Stimulated activated effector memory CD8-positive, alpha-beta T cell treated with anti-CD3 and anti-CD28 coated beads, Interleukin-12 subunit alpha, Interleukin-12 subunit beta, amount 100 ng/mL, for 72 hours (primary cell): ENCODE data around the gene DHRS3.

Source experiments
- ATAC-seq: fragments of 150-1000 bp; cut with Tn5 transposase; 2 replicates; pipeline ENCODE4 v1.10.0; 2021
- DNase-seq, 2 donors: peaks; one replicate each; pipeline ENCODE4 v3.0.0; 2021 to 2022; ENCODE audit warnings: low spot score in 2 of 2
- H3K27ac Mint-ChIP-seq: one replicate; pipeline ENCODE4 v1.8.0; 2022; ENCODE audit warnings: mild to moderate bottlenecking, mixed read lengths
- H3K36me3 Mint-ChIP-seq: one replicate; pipeline ENCODE4 v1.8.0; 2022; ENCODE audit warnings: mild to moderate bottlenecking, mixed read lengths
- H3K4me1 Mint-ChIP-seq: one replicate; pipeline ENCODE4 v1.8.0; 2022; ENCODE audit warnings: mixed read lengths
- H3K4me3 Mint-ChIP-seq: one replicate; pipeline ENCODE4 v1.8.0; 2022; ENCODE audit warnings: mild to moderate bottlenecking, mixed read lengths
- H3K9me3 Mint-ChIP-seq: one replicate; pipeline ENCODE4 v1.8.0; 2022; ENCODE audit warnings: mixed read lengths

The DHRS3 gene

DNA sequence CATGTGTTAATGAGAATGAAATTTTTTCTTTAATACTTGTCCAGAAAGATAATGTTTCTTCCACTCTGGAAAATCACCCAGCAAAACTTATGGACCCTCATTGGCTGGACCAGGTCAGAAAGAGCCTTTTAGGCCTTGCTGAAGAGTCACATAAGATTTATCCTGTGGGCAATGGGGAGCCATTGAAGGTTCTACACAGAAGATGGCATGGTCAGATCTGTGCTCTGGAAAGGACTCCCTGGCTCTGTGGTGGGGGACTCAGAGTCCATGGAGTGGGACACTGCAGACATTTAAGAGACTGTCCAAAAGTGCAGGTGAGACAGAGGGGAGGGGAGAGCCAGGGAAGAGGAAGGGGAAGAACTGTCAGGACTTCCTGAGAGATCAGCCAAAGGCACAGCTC, 66.4 kb downstream of the DHRS3 start:
- Mint-ChIP-seq H3K4me3 (no peak overlapping the region), H3K27ac (peak overlapping the region; percentile 61), H3K4me1 (peaks cover 13% of the 10 kb centered on the region), H3K36me3 (no peaks in the 10 kb centered on the region), H3K9me3 (no peaks in the 10 kb centered on the region)
- DNase-seq, result no peak
- ATAC-seq, result no peak

GRCh38 chr1:12549460-12550349, 68.3 kb downstream of the DHRS3 start:
- H3K4me3 Mint-ChIP-seq, result no peak overlapping the region
- H3K4me1 Mint-ChIP-seq, result peaks cover 10% of the 10 kb centered on the region
- H3K27ac Mint-ChIP-seq, result peak overlapping the region; percentile 58
- no peaks in the 10 kb centered on the region for H3K36me3 Mint-ChIP-seq
- DNase-seq, result no peak
- H3K9me3 Mint-ChIP-seq, result no peaks in the 10 kb centered on the region
- ATAC-seq, result no peak

DNA sequence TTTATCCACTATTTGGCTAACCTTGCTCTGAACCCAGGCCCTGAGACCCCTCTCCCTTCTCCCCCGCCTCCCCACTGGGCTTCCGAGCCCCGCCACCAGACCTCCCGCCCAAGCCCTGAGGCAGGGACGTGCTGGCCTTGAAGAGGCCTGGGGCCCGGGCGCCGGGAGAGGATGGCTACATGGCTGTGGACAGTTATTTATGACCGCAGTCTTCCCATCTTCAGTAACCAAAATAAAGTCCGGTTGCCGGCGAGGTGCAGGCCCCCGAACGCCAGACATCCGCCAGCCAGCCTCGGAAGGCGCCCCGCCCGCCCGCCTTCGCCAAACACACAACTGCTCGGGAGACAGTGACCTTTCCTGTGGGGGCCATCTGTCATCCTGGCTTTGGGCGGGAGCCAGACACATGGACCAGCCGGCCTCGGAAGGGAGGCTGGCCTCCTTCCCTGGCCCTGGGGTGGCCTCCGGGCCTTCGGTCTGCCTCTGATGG, 69.0 kb downstream of the DHRS3 start:
- H3K27ac Mint-ChIP-seq, result no peak overlapping the region
- no peak for ATAC-seq
- H3K4me3 Mint-ChIP-seq, result no peak overlapping the region
- no peak for DNase-seq
- no peaks in the 10 kb centered on the region for H3K9me3 Mint-ChIP-seq
- no peaks in the 10 kb centered on the region for H3K36me3 Mint-ChIP-seq
- peaks cover 8% of the 10 kb centered on the region for H3K4me1 Mint-ChIP-seq

DNA sequence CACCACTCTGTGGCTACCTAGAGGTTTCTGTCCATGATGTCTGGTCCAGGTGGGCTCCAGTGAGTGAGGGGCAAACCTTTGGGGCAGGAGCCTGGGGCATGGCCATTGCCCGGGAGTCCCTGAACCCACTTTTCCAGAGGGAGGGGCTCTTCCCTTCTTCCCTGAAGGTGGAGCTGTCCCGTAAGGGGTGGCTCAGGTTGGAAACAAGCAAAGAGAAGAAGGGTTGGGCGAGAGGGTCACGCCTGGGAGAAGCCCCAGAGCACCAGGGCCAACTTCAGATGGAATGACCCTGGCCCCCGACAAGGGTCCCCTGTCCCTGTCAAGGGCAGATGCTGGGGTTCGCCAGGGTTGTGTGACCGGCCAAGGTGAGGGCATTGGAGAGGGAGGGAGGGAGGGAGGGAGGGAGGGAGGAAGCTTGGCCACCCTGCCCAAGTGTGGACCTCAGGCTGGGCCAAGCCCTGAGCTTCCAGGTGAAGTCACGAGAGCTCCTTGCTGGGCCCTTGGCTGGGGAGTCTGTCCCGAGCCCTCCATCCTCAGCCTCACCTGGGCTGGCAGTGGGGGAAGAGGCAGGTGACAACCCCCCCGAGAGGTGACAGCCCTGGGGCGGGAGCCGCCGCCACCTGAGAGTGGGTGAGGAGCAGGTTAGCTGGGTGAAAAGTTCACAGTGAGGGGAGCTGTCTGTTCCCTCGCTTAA, 69.6 kb downstream of the DHRS3 start:
- ATAC-seq (no peak), DNase-seq (no peak)
- H3K4me1 Mint-ChIP-seq, result peaks cover 6% of the 10 kb centered on the region
- H3K9me3 Mint-ChIP-seq, result no peaks in the 10 kb centered on the region
- H3K36me3 Mint-ChIP-seq, result no peaks in the 10 kb centered on the region
- H3K27ac Mint-ChIP-seq, result no peak overlapping the region
- H3K4me3 Mint-ChIP-seq, result no peak overlapping the region

GRCh38 chr1:12547586-12548225, 70.3 kb downstream of the DHRS3 start:
- Mint-ChIP-seq H3K27ac (no peak overlapping the region), H3K4me1 (peaks cover 6% of the 10 kb centered on the region), H3K9me3 (no peaks in the 10 kb centered on the region), H3K4me3 (no peak overlapping the region), H3K36me3 (no peaks in the 10 kb centered on the region)
- no peak for ATAC-seq
- no peak for DNase-seq

DNA sequence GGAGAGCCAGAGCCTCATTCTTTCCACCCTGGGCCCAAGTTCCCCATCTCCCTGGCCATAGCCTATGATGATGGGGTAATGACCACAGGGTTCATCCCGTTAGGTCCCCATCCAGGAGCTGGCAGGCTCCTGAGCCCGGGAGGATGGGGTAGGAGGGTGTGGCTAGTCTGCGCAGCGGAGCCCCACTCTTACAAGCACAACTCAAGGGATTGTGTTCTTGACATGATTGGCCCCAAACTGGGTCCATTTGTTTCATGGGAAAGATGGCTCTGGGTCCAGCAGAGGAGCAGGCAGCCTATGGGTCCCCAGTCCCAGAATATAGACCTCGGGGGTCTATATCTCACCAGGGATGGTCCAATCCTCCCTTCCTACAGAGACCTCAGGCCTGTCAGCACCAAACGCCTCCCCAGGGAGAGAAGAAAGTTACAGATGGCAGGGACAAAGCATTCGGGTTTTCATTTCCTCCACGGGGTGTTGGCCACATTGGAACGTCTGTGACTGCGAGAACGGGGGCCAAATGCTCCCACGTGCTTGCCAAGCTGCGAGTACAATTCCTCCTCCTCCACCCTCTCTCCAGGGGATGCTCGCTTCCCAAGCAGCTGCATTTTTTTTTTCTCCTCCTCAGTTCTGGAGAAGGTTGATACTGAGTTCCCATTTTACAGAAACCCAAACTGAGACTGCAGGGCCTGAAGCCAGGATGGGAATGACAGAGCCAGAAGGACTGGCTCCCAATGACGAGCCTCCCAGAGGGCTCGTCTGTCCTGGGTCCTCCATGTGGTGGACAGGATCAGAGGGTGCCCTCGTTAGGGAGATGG, 71.0 kb downstream of the DHRS3 start:
- no peak overlapping the region for H3K27ac Mint-ChIP-seq
- no peaks in the 10 kb centered on the region for H3K36me3 Mint-ChIP-seq
- no peak for DNase-seq
- peaks cover 6% of the 10 kb centered on the region for H3K4me1 Mint-ChIP-seq
- H3K9me3 Mint-ChIP-seq, result no peaks in the 10 kb centered on the region
- ATAC-seq, result no peak
- no peak overlapping the region for H3K4me3 Mint-ChIP-seq

- Mint-ChIP-seq H3K27ac (no peak overlapping the region), H3K9me3 (no peaks in the 10 kb centered on the region), H3K4me3 (no peak overlapping the region), H3K36me3 (no peaks in the 10 kb centered on the region), H3K4me1 (peaks cover 6% of the 10 kb centered on the region)
- ATAC-seq (no peak), DNase-seq (no peak)
Measured at GRCh38 chr1:12544992-12545391, 73.0 kb downstream of the DHRS3 start.

GRCh38 chr1:12544357-12544756, 73.7 kb downstream of the DHRS3 start:
- no peaks in the 10 kb centered on the region for H3K9me3 Mint-ChIP-seq

DNA sequence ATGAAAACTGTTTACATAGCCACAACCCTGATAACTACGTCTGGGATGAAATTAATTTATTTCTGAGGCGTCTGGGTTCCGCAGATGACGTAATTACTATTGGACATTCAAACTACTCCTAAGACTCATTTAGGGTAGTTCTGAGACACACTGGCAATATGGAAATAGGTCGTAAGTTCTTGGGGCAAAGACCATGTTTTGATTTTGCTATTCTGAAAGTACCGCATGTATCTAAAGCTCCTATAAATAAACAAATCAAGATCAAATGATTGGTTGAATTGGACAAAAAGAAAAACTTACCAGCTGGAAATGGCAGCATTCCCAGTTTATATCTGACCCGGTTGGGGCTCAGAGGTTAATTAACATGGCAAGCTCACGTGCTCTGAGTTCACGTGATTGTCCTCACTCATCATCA, 74.3 kb downstream of the DHRS3 start:
- H3K36me3 Mint-ChIP-seq, result no peaks in the 10 kb centered on the region
- no peaks in the 10 kb centered on the region for H3K9me3 Mint-ChIP-seq
- DNase-seq, result no peak

More at GRCh38 chr1:12544357-12544756, 73.7 kb downstream of the DHRS3 start:
- Mint-ChIP-seq H3K27ac (no peak overlapping the region), H3K4me3 (no peak overlapping the region), H3K36me3 (no peaks in the 10 kb centered on the region), H3K4me1 (no peaks in the 10 kb centered on the region)
- ATAC-seq (no peak), DNase-seq (no peak)

GRCh38 chr1:12542616-12543592, 75.1 kb downstream of the DHRS3 start:
- peak overlapping the region; percentile 65 for H3K27ac Mint-ChIP-seq
- H3K4me3 Mint-ChIP-seq, result no peak overlapping the region
- H3K9me3 Mint-ChIP-seq, result no peaks in the 10 kb centered on the region
- ATAC-seq (no peak), DNase-seq (no peak)
- H3K36me3 Mint-ChIP-seq, result no peaks in the 10 kb centered on the region
- no peaks in the 10 kb centered on the region for H3K4me1 Mint-ChIP-seq

More for the DNA sequence above, 74.3 kb downstream of the DHRS3 start:
- Mint-ChIP-seq H3K27ac (no peak overlapping the region), H3K4me3 (no peak overlapping the region), H3K4me1 (no peaks in the 10 kb centered on the region)
- ATAC-seq, result no peak

- H3K27ac Mint-ChIP-seq, result peak overlapping the region; percentile 65
- no peak for ATAC-seq
- no peak overlapping the region for H3K4me3 Mint-ChIP-seq
- H3K36me3 Mint-ChIP-seq, result no peaks in the 10 kb centered on the region
- H3K9me3 Mint-ChIP-seq, result peaks cover 3% of the 10 kb centered on the region
- DNase-seq, result no peak
- peaks cover 3% of the 10 kb centered on the region for H3K4me1 Mint-ChIP-seq
Measured at GRCh38 chr1:12542138-12542465, 75.9 kb downstream of the DHRS3 start.

DNA sequence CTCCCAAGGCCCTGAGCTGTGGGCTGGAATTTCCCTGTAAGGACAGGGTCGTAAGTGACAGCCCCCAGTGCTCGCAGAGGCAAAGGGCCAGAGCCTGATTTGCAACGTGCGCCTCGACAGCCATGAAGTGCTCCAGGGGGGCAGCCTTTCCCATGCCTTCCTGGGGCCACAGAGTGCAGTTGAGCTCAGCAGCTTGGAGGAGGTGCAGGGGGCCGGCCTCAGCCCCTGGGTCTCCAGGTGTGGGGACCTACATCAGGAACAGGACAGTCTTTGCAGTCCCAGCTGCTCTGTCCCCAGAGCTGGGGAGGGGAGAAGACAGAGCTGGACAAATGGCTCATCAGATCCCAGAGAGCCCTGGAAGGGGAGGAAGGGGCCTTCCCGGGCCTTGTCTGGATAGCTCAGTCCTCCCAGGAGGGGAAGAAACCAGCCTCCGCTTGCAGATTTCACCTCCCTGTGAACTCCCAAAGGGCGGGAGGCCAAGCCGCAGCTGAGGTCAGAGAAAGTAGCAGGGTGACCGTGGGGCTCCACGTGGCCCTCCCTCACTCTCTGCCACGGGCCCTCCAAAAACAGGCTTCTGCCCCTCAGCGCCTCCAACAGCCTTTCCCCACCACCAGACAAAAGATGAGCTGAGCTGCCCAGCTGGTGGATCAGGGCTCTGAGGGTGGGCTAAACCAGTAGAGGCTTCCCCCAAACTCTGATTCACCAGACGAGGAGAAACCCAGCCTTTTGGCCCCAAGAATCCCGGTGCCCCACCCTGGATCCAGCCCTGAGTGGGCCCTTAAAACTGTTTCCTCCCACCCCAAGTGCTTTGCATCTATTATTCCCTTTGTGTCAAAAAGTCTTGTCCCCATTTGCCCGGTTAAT, 76.5 kb downstream of the DHRS3 start:
- H3K9me3 Mint-ChIP-seq, result peaks cover 4% of the 10 kb centered on the region
- no peak overlapping the region for H3K4me3 Mint-ChIP-seq
- no peaks in the 10 kb centered on the region for H3K36me3 Mint-ChIP-seq
- peak overlapping the region; percentile 65 for H3K27ac Mint-ChIP-seq
- H3K4me1 Mint-ChIP-seq, result peaks cover 6% of the 10 kb centered on the region
- ATAC-seq, result no peak
- DNase-seq, result no peak

DNA sequence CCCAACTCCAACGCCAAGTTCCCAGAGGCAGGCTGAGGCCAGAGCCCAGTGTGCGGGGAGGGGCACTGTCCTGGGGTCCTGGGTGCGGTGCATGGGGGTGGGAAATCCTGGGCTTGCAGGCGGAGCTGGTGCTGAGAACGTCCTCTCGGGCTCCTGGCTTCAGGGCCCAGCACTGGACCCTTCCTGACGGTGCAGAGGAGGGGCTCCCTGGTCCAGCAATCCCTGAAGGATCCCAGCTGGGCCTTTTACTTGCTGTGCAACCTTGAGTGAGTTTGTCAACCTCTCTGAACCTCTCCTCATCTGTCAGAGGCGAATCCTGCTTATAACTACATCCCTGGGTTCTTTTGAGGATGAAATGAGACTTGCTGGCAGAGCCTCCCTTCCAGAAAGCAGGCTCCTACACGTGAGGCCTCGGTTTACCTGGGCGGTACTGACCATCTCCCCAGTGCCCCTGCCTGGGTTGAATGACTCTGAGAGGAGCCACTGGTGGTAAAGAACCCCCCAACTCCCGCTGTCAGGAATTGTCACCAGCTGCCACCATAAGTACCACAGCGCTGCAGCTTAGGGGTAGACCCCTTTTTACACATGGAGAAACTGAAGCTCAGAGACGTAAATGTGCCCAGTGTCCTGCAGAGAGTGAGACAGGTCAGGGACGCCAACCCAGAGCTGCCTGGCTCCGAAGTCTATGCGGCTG, 77.3 kb downstream of the DHRS3 start:
- no peaks in the 10 kb centered on the region for H3K36me3 Mint-ChIP-seq

More for the DNA sequence above, 77.3 kb downstream of the DHRS3 start:
- Mint-ChIP-seq H3K27ac (no peak overlapping the region), H3K4me1 (peaks cover 6% of the 10 kb centered on the region), H3K9me3 (peaks cover 8% of the 10 kb centered on the region), H3K4me3 (no peak overlapping the region)
- no peak for ATAC-seq
- DNase-seq, result no peak
